ENCODE measurements around the gene FAM20B.
A peak's percentile ranks its signal among the peaks of the same experiment; 100 is the strongest.
"Not testable (repeated sequence)": the region's sequence is repeated elsewhere in the genome, so short reads cannot be mapped to it uniquely, and the experiment has no call there.

The FAM20B gene

GRCh38 chr1:179025125-179025974, at the start of gene FAM20B:
Gene FAM20B, plus strand, starts transcription at chr1:179025894. Its CDS starts 17,954 bp downstream, at chr1:179043848.
- peak; percentile 97 for DNase-seq

GRCh38 chr1:178976541-178976940, 49.2 kb upstream of the FAM20B start:
- DNase-seq, result no peak

DNA sequence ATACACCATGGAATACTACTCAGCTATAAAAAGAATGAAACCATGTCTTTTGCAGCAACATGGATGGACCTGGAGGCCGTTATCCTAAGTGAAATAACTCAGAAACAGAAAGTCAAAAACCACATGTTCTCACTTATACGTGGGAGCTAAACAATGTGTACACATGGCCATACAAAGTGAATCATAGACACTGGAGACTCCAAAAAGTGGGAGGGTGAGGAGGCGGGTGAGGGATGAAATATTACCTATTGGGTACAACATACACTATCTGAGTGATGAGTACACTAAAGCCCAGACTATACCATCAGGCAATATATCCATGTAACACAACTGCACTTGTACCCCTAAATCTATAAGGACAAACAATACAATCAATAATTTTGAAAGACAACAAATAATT, 39.5 kb upstream of the FAM20B start:
- no peak for DNase-seq

GRCh38 chr1:178988198-178988597, 37.5 kb upstream of the FAM20B start:
- DNase-seq, result not testable (repeated sequence)

GRCh38 chr1:178993559-178993958, 32.1 kb upstream of the FAM20B start:
- no peak for DNase-seq

GRCh38 chr1:178997428-178997827, 28.3 kb upstream of the FAM20B start:
- no peak for DNase-seq

GRCh38 chr1:178998295-178998694, 27.4 kb upstream of the FAM20B start:
- DNase-seq, result no peak

GRCh38 chr1:178999061-178999460, 26.6 kb upstream of the FAM20B start:
- DNase-seq, result no peak

DNA sequence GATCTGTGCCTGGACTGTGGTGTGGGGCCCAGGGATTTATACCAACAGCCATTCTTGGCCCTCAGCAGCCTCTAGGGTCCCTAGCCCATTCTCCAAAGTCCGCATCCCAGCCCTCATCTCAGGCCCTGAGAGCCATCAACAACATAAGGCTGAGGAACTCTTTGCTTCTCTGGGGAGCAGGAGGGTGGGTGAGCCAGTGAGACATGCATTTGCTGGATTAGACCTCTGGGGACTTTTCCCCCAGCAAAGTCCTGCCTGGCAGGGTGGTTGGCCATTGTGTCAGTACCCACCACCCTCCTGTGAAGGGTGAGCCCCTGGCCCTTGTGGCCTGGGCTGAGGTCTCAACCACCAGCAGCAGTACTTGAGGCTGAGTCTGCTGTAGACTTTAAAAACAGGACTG, 24.2 kb upstream of the FAM20B start:
- DNase-seq, result no peak

DNA sequence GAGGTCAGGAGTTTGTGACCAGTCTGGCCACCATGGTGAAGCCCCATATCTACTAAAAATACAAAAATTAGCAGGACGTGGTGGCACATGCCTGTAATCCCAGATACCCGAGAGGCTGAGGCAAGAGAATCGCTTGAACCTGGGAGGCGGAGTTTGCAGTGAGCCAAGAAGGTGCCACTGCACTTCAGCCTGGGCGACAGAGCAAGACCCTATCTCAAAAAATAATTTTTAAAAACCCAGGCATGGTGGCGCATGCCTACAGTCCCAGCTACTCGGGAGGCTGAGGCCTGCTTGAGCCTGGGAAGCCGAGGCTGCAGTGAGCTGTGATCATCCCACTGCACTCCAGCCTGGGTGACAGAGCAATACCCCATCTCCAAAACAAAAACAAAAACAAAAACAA, 23.6 kb upstream of the FAM20B start:
- DNase-seq, result not testable (repeated sequence)

DNA sequence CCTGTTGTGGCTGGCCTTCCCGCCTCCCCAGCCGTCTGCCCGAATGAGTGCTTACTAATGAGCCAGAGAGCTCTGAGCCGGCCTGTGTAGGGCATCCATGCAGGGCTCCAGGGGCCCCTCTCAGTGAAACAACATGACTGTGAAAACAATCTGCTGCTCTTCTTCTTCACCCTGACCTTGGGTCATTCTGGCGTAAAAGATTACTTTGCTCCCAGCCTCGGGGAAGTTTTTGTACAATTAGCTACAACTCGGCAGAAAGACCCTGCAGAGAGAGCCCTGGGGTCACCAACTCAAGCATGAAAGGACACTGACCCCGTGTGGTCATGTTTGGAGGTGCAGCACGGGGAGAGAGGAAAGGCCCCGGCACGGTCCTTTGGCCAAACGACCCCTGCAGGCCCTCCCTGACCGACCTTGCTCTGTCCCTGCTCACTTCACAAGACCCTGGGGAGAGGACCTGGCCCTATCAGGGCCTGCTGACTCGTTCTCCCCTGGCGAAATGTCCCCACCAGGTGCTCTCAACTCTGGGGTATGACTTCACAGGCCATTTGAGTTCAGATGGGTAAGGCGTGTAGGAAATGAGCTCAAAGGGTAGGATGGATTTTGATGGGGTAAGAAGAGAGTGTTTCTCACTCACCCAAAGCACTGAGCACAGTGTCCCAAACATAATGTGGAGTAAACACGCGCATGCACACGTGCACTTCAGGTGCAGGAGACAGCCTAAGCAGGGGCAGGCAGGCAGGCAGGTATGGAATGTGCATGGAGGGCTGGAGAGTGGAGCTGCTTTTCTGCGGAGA, 22.9 kb upstream of the FAM20B start:
- DNase-seq, result peak; percentile 89

DNA sequence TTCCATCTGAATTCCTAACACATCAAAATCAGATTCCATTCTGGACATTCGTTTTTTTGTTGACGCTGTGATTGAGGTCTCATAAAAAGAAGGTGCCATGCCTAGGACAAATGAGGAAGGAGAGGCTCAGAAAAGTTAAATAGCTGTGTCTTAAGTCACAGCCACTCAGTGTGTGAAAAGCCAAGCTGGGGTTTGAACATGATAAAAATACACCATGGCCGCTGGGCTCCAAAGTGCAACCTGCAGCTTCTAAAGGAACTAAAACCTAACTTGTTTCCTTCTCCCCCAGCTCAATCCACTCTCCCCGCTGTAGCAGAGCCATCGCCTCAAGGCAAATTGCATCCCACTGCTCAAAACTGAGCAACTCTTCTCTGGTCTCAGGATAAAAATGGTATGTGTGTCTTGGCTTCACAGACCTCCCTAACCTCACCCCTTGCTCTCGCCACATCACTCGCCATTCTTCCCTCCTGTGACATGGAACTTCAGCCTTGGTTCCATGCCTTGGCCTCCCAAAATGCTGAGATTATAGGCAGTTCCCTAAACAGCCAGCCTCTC, 22.1 kb upstream of the FAM20B start:
- no peak for DNase-seq

- DNase-seq, result no peak
Measured at GRCh38 chr1:179007233-179007632, 18.5 kb upstream of the FAM20B start.

DNA sequence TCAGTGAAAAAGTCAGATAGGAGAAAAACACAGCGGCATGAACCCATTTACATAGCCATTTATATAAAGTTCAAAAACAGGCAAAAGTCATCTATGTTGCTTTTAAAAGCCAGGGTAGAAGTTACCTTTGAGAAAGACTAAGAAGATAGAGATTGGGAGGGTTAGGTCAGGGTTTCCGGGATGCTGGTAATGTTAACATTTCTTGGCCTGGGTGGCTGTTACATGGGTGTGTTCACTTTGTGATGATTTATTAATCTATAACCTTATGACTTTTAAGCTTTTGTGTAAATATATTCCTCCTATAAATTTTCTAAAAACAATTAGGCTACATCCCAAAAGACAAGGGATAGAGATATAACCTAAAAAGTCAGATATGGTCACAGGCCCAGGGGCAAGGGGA, 15.0 kb upstream of the FAM20B start:
- DNase-seq, result no peak

DNA sequence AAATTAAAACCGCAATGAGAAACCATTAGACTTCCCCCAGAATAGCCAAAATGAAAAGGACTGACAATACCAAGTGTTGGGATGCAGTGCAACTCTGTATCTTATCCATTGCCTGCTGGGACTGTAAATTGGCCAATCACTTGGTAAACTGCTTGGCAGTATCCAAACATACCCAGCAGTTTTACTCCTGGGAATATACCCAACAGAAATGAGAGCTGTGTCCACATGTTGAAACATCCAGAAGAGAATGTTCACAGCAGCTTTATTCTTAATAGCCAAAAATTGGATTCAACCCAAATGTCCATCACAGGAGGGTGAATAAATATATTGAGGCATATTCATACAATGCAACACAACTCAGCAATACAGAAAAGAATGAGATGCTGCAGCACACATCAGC, 13.7 kb upstream of the FAM20B start:
- DNase-seq, result no peak

DNA sequence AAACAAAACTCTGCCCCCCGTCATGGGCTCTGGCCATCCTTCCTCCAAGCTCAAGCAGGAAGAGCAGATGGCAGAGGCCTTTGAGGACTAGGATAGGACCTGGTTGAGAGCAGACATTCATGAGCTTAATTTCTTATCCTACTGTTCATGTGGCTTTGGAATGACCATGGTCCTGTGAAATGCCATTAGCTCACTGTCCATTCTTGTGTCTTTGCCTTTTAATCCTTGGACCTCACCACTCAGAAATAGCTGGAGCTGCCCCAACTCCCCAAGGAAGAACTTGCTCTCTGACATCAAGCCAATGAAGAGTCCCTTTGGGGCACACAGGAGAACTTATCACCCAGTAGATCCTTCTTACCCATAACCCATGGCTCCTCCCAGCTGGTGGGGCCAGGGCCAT, 11.6 kb upstream of the FAM20B start:
- no peak for DNase-seq

DNA sequence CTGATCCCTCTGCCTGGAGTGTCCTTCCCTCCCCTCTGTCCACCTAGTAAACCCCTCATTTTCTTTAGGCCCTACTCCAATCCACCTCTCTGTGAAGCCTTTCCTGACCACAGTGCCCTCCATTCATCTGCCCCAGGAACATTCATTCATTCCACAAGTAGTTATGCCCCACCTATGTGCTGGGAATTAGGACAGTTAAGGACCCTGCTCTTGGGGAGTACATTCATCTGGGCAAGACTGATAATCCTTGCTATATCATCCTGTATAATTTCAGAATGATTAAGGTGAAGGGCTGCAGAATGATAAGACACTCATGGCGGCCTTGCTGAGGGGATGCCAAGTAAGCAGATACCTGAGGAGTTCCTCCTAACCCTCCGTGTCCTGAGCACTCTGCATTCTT, 10.3 kb upstream of the FAM20B start:
- DNase-seq, result no peak

GRCh38 chr1:179016706-179017382, 8.8 kb upstream of the FAM20B start:
- DNase-seq, result peak; percentile 98

- no peak for DNase-seq
Measured at GRCh38 chr1:179017383-179018326, 8.0 kb upstream of the FAM20B start.

- DNase-seq, result peak; percentile 75
Measured at GRCh38 chr1:179021873-179022272, 3.8 kb upstream of the FAM20B start.

DNA sequence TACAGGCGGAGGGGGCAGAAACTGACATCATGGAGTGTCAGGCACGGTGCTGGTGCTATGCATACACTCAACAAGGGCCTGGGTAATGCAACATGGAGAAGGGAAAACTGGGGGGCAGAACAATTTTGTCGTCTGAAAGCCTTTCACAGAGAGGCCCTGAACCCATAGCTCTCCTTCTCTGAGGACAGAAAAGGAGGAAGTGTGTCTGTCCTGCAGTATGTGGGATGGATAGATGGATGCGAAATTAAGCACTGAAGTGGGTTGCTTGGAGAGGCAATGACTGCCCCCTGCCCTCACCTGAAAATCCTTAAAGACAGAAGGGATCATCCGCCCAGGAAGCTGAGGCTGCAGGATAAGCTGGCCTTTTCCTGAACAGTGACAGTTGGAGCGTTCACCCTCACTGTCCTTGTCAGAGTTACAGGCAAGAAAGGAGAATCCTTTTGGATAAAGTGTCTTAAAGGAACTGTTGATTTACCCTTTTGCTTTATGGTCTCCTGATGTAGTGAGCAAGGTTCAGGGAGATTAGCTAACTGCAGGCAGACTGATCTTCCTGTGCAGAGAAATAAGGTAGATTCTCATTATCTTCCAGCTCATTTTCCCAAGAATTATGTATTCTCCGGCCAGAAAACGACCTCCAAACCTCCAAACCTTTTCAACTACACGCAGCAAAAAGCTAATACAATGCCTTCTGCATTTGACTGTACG, 1.6 kb upstream of the FAM20B start:
- no peak for DNase-seq

All from OCI-M1 (cell line).